ENCODE measurements around the gene SERPIND1.
"Not testable (repeated sequence)": the region's sequence is repeated elsewhere in the genome, so short reads cannot be mapped to it uniquely, and the experiment has no call there.

Gene SERPIND1

DNA sequence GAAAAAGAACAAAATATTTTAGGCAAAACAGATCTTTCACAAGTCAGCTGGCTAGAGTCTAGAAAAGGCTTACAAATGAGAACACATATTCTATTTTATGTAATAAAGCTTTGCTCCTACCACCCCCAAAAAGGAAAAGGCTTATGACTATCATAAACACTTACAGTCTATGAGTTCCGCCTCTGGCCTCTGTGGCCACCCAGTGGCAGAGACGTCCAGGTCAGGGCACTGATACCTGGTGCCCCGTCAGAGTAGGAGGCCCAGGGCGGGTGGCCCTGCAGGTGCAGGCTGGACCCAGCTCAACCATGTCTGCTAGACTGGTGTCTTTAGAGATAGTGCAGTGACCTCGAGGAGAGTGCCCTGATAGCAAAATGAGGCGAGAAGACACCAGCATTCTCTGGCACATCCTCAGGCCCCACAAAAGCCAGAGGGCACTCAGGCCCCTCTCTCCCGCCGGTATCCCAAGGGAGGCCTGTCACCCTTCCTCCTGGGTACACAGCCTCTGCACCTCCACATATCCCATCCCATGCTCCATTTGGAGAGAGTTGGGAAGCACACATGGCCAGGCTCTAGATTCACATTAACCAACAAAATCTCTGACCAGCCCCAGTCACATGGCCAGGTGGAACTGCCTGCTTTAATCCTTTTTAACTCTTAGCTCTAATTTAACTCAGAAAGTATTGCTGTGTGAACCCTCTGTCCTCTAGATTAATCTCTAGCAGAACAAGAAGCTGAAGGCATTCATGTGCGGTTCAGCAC lies 27.3 kb upstream of the SERPIND1 start:
- DNase-seq (ENCODE audit: low read depth): no peak

DNA sequence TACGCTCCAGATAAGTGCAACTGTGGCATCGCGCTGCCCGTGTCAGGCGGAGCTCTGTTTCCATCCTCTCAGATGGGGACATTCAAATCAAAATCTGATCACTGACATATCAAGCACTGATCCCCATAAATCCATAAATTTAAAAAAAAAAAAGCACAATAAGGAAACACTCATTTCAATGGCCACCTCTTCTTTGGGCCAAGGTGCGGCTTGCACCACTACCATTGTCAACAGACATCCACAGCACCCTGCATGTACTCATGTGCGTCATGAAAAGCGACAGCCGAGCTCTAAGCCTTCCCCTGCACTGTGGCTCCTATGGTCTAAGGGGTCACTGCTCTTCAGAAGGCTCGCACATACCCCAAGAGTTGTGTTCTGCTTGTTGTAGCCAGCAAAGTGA lies 26.7 kb upstream of the SERPIND1 start:
- no peak for DNase-seq (ENCODE audit: low read depth)

DNA sequence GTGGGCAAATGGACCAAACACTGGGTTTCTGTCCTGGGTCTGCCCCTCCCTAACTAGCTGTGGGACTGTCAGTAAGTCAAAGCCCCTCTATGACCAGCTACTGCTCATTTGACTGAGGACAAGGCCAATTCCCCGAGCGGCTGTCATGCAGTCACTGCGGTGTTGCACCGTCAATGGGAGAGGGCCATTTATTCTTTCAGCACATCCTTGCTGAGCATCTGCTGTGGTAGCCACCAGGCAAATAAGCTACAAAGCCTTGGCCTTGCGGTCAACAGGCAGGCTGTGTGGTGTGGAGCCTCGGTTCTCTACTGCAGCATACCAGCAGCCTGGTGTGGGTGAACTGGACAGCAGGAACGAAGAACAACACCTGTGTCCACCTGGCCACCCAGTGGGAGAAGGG lies 25.8 kb upstream of the SERPIND1 start:
- no peak for DNase-seq (ENCODE audit: low read depth)

DNA sequence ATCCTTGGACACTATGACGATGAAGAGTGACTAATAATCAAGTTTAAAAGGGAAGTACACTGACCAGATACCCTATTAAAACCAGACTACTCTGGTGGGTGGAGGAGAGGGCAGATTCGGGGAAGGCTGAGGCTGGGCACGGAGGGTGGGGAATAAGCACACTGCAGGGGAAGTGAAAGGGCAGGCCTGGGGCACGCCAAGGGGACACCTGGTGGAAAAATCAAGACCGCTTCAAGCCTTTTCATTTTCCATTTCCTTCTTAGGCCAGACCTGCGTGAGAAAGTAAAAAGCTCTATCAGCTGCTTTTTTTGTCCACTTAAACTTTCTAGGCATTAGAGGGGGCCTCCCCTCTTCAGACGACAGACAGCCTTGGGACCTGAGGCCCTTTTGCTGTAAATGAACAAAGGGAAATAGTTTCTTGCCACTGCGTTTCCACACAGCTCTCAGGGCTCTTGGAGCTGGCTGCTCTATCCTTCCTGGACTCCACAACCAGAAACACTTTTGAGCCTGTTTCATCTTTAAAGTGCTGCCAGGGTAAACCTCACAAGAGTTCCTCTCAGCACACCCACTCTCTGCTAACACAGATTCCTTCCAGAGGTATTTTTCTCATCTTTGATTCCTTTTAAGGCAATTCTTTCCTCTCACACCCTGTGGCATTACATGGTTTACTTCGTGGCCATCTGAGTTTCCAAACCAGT lies 25.0 kb upstream of the SERPIND1 start:
- DNase-seq (ENCODE audit: low read depth): no peak

DNA sequence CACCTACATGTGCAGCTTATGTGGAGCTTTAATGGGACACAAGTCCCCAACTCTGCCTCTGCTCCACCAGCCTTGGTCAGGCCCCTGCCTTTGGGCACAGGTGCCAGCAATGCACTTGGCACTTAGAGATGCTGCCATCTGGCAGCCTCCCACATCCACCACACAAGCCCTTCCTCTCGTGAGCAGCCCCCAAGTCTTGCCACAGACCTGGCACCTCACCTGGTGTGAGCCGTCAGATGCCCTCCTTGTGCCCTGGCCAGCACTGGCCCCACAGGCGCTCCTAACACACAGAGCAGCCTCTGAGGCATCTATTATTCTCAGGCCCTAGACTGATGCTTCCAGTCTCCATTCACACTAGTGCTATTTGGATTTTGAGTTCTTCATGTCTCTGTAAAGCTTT lies 24.5 kb upstream of the SERPIND1 start:
- DNase-seq (ENCODE audit: low read depth): no peak

DNA sequence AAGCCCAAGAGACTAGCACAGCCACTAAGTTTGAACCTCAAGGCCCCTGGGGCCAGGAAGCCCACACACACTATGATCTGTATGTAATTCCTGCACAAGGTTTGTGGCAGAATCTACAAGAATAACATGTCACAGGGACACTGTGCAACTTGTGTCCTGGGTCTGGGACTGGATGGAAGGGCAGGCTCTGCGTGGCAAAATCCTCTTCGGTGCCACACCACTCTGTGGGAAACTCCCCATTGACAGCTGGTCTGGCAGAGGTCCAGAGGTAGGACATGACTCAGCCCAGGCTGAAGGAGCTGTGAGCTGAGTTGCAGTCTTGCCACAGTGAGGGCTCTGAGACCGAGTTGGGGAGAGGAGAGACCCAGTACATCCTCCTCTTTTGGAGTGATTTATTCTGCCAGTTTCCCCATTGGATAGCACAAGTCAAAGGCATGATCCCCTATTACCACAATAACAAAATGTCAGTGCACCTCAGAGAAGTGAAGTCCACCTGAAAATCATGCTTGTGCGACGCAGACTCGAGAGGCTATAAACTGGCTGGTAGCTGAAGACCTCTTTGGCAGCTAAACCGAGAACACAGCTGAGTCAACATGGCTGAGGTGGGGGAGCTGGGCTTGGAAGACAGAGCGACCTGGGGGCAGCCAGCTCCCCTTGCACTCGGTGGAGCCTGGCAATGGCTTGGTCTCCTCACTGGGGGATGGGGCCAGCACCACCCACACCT lies 23.3 kb upstream of the SERPIND1 start:
- peak; percentile 85 for DNase-seq (ENCODE audit: low read depth)

DNA sequence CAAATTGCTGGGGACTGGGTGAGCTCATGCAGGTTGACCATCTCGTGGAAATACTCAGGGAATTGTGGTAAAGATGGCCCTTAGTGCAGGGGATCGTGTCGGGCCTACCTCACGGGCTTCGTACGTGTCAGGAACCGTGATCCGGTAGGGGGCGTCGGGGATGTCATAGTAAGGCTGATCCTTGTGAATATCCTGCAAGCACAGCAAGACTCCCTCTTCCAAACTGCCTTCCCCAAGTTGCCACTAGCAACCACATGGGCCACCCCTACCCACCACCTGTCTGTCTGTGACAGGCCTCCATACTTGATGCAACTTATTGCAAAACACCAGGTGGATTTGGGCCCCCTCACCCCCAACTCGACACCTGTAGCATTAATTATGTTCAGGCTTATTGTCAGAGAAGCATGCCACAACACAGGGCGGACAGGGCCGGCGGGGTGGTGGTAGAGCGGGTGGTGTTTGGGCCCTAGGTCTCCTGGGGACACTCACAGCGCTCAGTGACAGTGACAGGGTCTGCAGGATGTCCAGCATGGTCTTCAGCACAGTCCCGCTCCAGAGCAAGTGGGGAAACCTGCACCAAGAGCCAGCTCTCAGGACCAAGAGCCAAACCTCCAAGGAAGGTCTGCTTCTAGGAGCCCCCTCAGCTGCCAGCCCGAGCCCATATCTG lies 22.6 kb upstream of the SERPIND1 start:
- DNase-seq (ENCODE audit: low read depth): no peak

DNA sequence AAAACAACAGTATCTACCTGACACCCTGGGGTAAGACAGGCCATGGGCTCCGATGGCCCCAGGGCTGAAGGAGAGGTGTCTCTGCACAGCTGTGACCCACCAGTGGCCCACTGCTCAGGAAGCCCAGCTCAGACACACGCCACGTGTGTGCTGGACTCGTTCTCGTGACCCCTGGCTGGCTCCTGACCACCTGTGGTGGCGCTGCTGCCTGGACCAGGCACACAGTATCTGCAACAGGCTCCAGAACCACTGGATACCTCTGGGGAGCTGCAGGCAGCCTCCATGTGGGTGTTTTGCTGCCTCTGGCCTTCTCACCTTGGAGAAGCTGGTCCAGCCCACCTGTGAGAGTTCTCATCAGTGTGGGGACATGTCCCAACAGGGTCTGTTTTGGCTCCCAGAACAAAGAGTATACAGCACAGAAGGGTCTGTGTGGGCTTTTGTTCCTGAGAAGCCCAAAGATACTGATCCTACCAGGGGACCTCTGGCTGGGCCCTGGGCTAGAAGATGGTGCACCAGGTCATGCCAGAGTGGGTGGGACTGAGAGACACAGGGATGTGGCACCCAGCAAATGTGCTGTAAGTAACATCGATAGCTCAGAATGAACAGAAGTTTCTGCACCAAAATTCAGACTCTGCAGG lies 21.7 kb upstream of the SERPIND1 start:
- DNase-seq (ENCODE audit: low read depth): no peak

DNA sequence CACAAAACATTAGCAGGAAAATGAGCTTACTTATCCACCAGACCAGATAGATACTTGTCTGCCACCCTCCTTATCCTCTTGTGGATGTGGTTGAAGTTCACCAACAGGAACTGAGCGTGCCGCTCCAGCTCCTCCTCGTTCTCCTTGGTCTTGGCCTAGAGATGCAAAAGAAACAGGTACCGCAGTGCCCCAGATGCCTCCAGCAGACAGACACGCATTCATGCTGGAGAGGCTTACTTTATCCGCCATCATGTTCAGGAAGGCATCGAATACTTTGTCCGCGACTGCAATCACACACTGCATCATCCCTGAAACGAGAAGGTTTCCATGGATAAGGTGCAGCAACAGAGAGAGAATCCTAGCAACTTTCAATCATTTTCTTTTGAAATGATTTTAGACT lies 21.0 kb upstream of the SERPIND1 start:
- DNase-seq (ENCODE audit: low read depth): no peak

DNA sequence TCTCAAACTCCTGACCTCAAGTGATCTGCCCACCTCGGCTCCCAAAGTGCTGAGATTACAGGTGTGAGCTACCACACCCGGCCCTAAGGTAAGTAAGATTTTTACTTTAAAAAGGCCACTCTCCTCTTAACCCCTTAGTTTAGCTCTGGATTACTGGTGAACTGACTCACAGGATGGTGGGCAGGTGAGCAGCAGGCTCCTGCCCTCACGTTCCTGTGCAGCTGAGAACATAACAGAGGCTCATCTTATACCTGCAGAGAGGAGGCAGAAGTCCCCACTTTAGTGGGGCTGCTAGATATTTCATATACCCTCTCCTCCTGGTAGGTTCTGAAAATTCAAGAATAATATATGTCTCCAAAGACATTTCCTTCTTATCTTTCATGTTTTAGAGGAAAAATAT lies 17.1 kb upstream of the SERPIND1 start:
- DNase-seq (ENCODE audit: low read depth): no peak

DNA sequence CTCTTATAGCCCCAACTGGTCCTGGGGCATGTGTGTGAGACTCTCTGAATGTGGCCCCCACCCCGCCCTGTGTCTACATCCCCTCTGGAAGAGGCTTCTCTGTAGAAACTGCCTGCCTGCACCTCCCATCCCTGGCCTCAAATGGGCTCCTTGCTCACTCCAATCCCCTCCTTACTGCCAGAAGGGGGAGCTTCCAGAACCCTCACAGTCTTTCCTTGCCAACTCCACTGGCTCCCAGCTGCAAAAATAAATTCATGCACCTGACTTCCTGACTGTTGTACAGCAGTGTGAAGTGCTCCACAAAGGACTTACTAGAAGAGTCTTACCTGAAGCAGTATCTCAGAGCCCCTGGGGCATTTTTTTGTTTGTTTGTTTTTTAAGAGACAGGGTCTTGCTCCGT lies 15.2 kb upstream of the SERPIND1 start:
- DNase-seq (ENCODE audit: low read depth): peak; percentile 32

DNA sequence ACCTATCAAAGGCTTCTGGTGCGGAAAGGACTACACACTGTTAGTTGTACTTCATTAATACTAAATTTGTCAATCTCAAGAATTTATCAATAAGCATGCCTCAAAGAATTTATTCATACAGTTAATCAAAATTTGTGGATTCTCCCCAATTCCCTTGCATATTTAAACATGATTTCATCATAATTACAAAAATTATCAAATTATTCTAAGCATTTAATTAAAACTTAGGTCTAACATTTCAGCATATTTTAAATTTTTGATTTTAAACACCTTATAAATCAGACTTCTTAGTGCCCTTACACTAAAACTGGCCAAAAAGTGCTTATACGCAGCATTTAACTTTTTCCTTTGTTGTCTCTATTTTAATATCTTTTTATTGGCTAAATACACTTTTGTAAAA lies 13.8 kb upstream of the SERPIND1 start:
- no peak for DNase-seq (ENCODE audit: low read depth)

DNA sequence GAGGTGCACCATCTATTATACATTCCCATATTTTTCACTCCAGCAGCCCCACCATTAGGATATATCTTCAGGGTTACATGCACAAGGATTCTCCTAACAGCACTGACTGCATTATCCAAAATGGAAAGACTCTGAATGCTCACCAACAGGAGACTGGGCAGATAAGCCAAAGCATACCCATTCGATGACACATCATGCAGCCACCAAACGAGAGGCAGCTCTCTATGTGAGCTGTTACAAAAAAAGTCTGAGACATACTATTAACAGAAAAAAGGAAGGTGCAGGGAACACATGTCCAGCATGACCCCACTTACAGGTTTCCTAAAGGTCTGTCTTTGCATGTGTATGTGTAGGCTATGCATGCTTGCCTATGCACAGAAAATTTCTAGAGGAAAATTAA lies 12.4 kb upstream of the SERPIND1 start:
- peak; percentile 59 for DNase-seq (ENCODE audit: low read depth)

DNA sequence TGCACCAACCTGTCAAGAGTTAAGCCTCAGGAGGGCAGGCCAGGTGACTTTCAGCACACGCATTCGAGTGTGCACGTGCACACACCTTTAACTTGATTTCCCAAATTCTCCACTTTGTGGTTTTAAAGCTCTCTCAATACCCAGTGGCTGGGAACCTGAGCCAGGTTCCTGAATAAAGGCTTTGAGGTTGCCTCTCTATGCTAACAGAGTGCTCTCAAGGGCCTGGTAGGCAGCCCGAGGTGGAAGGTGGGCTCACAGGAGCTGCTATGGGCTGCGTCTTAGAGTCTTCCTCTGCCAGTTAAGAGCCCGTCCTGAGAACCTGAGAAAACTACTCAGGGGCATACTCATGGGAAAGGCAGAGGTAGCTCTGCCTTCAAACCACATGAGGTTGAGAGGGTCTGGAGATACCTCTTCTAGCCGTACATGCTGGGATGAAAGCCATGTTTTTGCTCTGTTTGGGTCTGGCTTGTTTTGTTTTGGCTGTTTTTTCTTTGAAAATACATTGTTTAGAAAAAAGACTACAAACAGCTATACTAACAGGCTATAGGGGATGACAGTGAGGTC lies 11.6 kb upstream of the SERPIND1 start:
- no peak for DNase-seq (ENCODE audit: low read depth)

DNA sequence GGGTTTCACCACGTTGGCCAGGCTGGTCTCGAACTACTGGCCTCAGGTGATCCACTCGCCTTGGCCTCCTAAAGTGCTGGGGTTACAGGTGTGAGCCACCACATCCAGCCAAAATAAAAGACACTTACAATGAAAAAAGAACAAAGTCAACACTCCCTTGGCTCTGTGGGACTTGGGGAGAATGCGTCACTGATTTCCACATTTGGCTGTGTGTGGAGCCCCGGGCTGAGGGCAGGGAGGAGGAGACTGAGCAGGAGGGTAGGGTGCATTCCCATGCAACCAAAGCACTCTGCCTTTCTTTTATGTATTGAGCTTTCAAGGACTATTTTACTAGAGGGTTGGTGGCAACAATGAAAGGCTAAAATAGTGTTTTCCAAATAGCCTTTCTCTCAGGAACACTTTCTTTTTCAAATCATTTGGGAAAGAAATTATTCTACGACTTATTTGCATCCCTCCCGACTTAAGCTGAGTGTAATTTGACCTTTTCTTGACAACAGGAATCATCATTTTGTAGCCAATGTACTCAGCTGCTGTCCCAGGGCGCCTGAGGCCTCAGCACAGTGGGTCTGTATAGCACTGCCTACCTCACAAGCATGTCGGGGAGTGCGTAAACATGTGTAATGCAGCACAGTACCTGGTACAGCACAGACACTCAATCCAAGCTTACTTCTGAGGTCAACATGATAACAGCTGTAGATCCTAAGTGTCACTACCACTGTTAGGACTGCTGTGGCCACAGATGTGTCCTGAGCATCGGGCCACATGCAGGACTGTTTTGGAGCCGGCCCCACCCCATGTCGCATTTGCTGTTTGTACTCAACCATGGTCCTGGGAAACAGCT lies 10.1 kb upstream of the SERPIND1 start:
- no peak for DNase-seq (ENCODE audit: low read depth)

DNA sequence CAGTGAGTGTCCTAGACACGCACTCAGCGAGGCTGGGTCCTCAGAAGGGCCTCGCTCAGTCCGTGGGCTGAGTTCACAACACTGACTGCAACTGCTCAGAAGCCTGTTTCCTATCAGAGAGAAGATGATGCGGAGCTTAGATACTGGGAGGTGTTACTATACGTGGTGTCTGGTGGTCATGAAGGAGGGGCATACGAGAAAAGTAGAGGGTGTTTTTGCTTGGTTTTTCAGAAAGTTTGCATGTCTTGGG lies 9.5 kb upstream of the SERPIND1 start:
- DNase-seq (ENCODE audit: low read depth): no peak

DNA sequence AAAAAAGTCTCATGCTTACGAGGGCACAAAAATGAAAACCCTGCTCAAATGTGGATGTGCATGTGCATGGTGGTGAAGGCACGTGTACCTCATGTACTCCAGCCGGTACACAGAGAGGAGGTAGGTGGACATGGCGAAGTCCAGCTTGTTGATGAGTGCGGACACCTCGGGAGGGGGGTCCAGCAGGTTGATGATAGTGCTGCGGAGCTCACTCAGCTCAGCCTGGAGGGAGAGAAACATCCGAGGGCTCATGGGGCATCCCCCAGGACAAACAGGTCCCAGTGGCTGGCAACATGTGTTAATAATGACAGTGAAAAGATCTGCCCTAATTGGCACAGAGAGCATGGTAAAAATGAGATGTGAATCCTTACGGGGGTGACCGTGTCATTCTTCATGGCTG lies 9.2 kb upstream of the SERPIND1 start:
- no peak for DNase-seq (ENCODE audit: low read depth)

DNA sequence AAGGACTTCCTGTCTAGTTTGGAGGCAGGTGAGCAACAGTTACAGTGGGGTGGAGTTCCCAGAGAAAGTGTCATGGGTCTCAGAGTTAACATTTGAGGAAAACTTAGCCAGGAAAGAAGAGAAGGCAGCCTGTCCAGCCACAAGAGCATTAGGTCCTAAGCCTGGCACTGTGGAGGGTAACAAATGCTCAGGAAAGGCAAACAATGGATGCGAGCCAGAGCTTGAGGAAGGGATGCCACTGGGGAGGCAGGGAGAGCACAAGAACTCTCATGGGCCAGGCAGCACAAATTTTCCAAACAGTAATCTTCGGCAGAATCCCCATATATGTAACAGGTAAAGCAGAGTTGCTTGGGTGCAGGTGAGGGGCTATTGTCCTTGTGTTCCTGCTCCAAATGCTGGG lies 8.0 kb upstream of the SERPIND1 start:
- DNase-seq (ENCODE audit: low read depth): no peak

DNA sequence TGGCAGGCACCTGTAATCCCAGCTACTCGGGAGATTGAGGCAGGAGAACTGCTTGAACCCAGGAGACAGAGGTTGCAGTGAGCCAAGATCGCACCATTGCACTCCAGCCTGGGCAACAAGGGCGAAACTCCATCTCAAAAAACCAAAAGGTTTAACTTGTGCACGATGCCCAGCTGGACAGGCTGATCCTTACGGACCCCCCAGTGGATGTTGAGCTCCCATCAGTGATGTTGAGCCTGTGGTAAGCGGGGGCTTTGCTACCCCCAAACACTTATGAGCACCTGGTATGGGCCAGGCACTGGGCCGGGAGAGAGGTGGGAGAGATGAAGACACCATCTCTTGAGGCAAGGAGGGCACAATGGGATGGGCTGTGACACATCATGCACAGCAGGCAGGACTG lies 7.4 kb upstream of the SERPIND1 start:
- DNase-seq (ENCODE audit: low read depth): no peak

DNA sequence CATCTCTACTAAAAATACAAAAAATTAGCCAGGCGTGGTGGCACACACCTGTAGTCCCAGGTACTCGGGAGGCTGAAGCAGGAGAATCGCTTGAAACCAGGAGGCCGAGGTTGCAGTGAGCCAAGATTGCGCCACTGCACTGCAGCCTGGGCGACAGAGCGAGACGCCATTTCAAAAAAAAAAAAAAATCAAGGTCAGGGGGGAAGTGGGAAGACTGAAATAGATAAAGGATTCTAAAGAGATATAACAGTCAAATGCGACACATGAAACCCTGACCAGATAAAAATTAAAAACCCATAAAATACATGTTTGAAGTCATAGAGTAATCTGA lies 4.5 kb upstream of the SERPIND1 start:
- DNase-seq (ENCODE audit: low read depth): not testable (repeated sequence)

DNA sequence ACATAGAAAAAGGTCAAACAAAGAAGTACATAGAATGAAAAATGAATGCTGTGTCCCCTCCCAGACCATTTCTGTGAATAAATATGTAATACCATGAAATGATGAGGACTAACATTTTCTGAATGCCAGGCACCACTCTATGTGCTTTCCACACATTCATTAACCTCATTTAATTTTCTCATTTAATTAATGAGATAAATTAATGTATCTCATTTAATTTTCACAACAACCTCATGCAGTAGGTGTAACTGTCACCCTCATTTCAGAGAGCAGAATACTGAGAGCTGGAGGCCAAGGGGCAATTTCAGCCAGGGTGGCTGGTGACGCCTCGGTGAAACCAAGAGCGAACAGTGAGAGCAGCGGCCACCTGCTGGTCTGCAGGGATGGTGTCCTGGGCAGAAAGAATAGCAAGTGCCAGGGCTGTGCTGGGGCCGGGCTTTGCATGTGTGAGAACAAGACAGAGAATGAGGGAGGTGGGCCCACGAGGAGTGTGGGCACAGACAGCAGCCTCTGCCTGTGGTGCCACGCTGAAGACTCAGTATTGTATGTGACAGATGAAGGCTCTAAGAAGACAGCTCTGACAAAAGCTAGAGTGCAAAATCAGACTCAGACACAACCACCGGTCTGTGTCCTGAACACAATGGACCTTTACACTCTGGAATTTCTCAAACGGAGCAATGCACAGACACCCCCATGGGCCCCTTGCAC lies 1.8 kb upstream of the SERPIND1 start:
- DNase-seq (ENCODE audit: low read depth): no peak

All from ELR (cell line).